DOHH2 (cell line): ENCODE measurements around the gene GPC5.
"Not testable (repeated sequence)": the region's sequence is repeated elsewhere in the genome, so short reads cannot be mapped to it uniquely, and the experiment has no call there.

Experiments used
- H3F3A ChIP-seq: fragments of 200-600 bp; sonication (generic), shearing (Covaris generic); 2 replicates; pipeline ENCODE4 v1.6.0; 2016; ENCODE audit warnings: antibody characterized with exemption, mild to moderate bottlenecking; ENCODE audit not compliant: control insufficient read depth, insufficient read depth
- H3K27ac ChIP-seq: fragments of 200-600 bp; sonication (generic); 2 replicates; pipeline ENCODE4 v1.5.1; 2014; ENCODE audit warnings: low read depth, mild to moderate bottlenecking, low read length, moderate library complexity
- H3K27me3 ChIP-seq: fragments of 200-600 bp; sonication (generic); 2 replicates; pipeline ENCODE4 v1.6.1; 2014; ENCODE audit warnings: mild to moderate bottlenecking, low read length, mixed read lengths; ENCODE audit not compliant: control insufficient read depth
- H3K36me3 ChIP-seq: fragments of 200-600 bp; sonication (generic); 2 replicates; pipeline ENCODE4 v1.6.1; 2014; ENCODE audit warnings: mild to moderate bottlenecking, low read length, moderate library complexity, mixed read lengths; ENCODE audit not compliant: control insufficient read depth
- H3K4me1 ChIP-seq: fragments of 200-600 bp; sonication (generic); 2 replicates; pipeline ENCODE4 v1.6.1; 2014; ENCODE audit warnings: mild to moderate bottlenecking, low read length, mixed read lengths; ENCODE audit not compliant: control insufficient read depth
- H3K4me2 ChIP-seq: fragments of 200-600 bp; sonication (generic); 2 replicates; pipeline ENCODE4 v1.6.0; 2014; ENCODE audit warnings: mild to moderate bottlenecking, low read length, moderate library complexity
- H3K4me3 ChIP-seq: fragments of 200-600 bp; sonication (generic); 2 replicates; pipeline ENCODE4 v1.5.1; 2014; ENCODE audit warnings: mild to moderate bottlenecking, low read length, mixed read lengths
- H3K79me2 ChIP-seq: fragments of 200-600 bp; sonication (generic); 2 replicates; pipeline ENCODE4 v1.6.1; 2014; ENCODE audit warnings: mild to moderate bottlenecking, low read length, mixed read lengths; ENCODE audit not compliant: control insufficient read depth
- H3K9me2 ChIP-seq: fragments of 200-600 bp; sonication (generic); replicated peaks from 2 replicates; pipeline ENCODE4 v1.6.1; 2014; ENCODE audit warnings: mild to moderate bottlenecking, low read length, mixed read lengths; ENCODE audit not compliant: control insufficient read depth
- H3K9me3 ChIP-seq: fragments of 200-600 bp; sonication (generic); 2 replicates; pipeline ENCODE4 v1.6.1; 2014; ENCODE audit warnings: antibody characterized with exemption, low read length, mixed read lengths; ENCODE audit not compliant: control insufficient read depth, insufficient read depth
- H4K20me1 ChIP-seq: fragments of 200-600 bp; sonication (generic); 2 replicates; pipeline ENCODE4 v1.6.0; 2014; ENCODE audit warnings: low read depth, mild to moderate bottlenecking, antibody characterized with exemption, low read length, moderate library complexity; ENCODE audit not compliant: control insufficient read depth, insufficient read depth
- CTCF ChIP-seq: fragments of 200-600 bp; sonication (generic); IDR thresholded peaks from one replicate; pipeline ENCODE4 v1.5.1; 2014; ENCODE audit warnings: antibody characterized with exemption, mild to moderate bottlenecking, low read depth, low read length; ENCODE audit not compliant: poor library complexity, severe bottlenecking
- EZH2phosphoT487 ChIP-seq: fragments of 200-600 bp; sonication (generic); IDR thresholded peaks from 2 replicates; pipeline ENCODE4 v1.6.1; 2017; ENCODE audit warnings: borderline replicate concordance, mild to moderate bottlenecking, antibody characterized with exemption, low read length, moderate library complexity, mixed read lengths

GPC5 gene

GRCh38 chr13:92272177-92272576 lies 873.8 kb downstream of the GPC5 start:
- H3K4me2 ChIP-seq = no peak overlapping the region
- no peaks in the 10 kb centered on the region for H3K9me2 ChIP-seq
- H3F3A ChIP-seq = no peaks in the 10 kb centered on the region
- H3K27me3 ChIP-seq = no peaks in the 10 kb centered on the region
- H4K20me1 ChIP-seq = no peaks in the 10 kb centered on the region
- no peaks in the 10 kb centered on the region for H3K79me2 ChIP-seq
- H3K36me3 ChIP-seq = no peaks in the 10 kb centered on the region
- no peaks in the 10 kb centered on the region for H3K4me1 ChIP-seq
- no peak overlapping the region for H3K27ac ChIP-seq
- no peaks in the 10 kb centered on the region for H3K9me3 ChIP-seq
- H3K4me3 ChIP-seq = no peak overlapping the region
- no peak for TF ChIP-seq CTCF
- no peak for TF ChIP-seq EZH2phosphoT487

GRCh38 chr13:92280986-92281385 lies 882.6 kb downstream of the GPC5 start:
- H3K27ac ChIP-seq, H3K4me3 ChIP-seq, H3K36me3 ChIP-seq, H3K27me3 ChIP-seq, H3K4me2 ChIP-seq, H3K9me3 ChIP-seq, H3K79me2 ChIP-seq, H3K9me2 ChIP-seq, H3F3A ChIP-seq, H3K4me1 ChIP-seq, H4K20me1 ChIP-seq: not testable (repeated sequence)

GRCh38 chr13:92290718-92291307 lies 892.4 kb downstream of the GPC5 start:
- H3K27me3 ChIP-seq, H3K9me2 ChIP-seq, H3F3A ChIP-seq, H3K4me3 ChIP-seq, H3K9me3 ChIP-seq, H4K20me1 ChIP-seq, H3K79me2 ChIP-seq, H3K4me1 ChIP-seq, H3K36me3 ChIP-seq, H3K27ac ChIP-seq, H3K4me2 ChIP-seq: not testable (repeated sequence)

GRCh38 chr13:92294533-92294932 lies 896.1 kb downstream of the GPC5 start:
- H3K4me1 ChIP-seq, H3K79me2 ChIP-seq, H3F3A ChIP-seq, H3K4me3 ChIP-seq, H3K36me3 ChIP-seq, H3K4me2 ChIP-seq, H3K27ac ChIP-seq, H3K9me2 ChIP-seq, H3K9me3 ChIP-seq, H3K27me3 ChIP-seq, H4K20me1 ChIP-seq: not testable (repeated sequence)

GRCh38 chr13:92296154-92296671 lies 897.8 kb downstream of the GPC5 start:
- not testable (repeated sequence) for H3K4me2 ChIP-seq, H3F3A ChIP-seq, H3K27me3 ChIP-seq, H3K79me2 ChIP-seq, H3K9me3 ChIP-seq, H3K4me1 ChIP-seq, H3K4me3 ChIP-seq, H3K27ac ChIP-seq, H4K20me1 ChIP-seq, H3K36me3 ChIP-seq, H3K9me2 ChIP-seq
